ENCODE data around the gene ZCCHC14. TPM values are rescaled to one million over a fixed set of nuclear protein-coding genes. Genes with fewer than 3 reads are reported as not detected.

Gene ZCCHC14
- total and polyA plus RNA-seq, 2 of the 13 experiments (the other 11 are each of a cell fraction or from before 2014, with no cell fraction given) = 12.4 to 12.5 TPM

- TF ChIP-seq, protein P1, sequence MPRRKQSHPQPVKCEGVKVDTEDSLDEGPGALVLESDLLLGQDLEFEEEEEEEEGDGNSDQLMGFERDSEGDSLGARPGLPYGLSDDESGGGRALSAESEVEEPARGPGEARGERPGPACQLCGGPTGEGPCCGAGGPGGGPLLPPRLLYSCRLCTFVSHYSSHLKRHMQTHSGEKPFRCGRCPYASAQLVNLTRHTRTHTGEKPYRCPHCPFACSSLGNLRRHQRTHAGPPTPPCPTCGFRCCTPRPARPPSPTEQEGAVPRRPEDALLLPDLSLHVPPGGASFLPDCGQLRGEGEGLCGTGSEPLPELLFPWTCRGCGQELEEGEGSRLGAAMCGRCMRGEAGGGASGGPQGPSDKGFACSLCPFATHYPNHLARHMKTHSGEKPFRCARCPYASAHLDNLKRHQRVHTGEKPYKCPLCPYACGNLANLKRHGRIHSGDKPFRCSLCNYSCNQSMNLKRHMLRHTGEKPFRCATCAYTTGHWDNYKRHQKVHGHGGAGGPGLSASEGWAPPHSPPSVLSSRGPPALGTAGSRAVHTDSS (CRISPR knock-in tag; conservative IDR thresholded peaks at IDR 0.05) = no peak
- TF ChIP-seq ZXDC (CRISPR knock-in tag; IDR thresholded peaks at IDR 0.05) (no peak), ZNF775 (CRISPR knock-in tag; IDR thresholded peaks at IDR 0.05; ENCODE audit: borderline replicate concordance) (no peak), CENPBD1 (CRISPR knock-in tag; IDR thresholded peaks at IDR 0.05; ENCODE audit: borderline replicate concordance, low read depth) (no peak), NR2C2 (CRISPR knock-in tag; IDR thresholded peaks at IDR 0.05; ENCODE audit: borderline replicate concordance) (no peak), ZNF549 (CRISPR knock-in tag; IDR thresholded peaks at IDR 0.05) (no peak), ZNF772 (CRISPR knock-in tag; IDR thresholded peaks at IDR 0.05) (no peak), ZNF768 (CRISPR knock-in tag; IDR thresholded peaks at IDR 0.05) (peak; percentile 45; the same call in 1 of the 2 replicates), HDAC6 (IDR thresholded peaks at IDR 0.05; ENCODE audit: low read depth, low read length) (no peak), THAP8 (CRISPR knock-in tag; IDR thresholded peaks at IDR 0.05; ENCODE audit: borderline replicate concordance) (no peak), ZNF660 (CRISPR knock-in tag; IDR thresholded peaks at IDR 0.05; ENCODE audit: borderline replicate concordance, low read depth) (no peak), SMARCE1 (IDR thresholded peaks at IDR 0.05; ENCODE audit: borderline replicate concordance) (no peak), RBFOX2 (IDR thresholded peaks at IDR 0.05; ENCODE audit: low read depth, low read length) (no peak), SAFB2 (CRISPR knock-in tag; IDR thresholded peaks at IDR 0.05; ENCODE audit: borderline replicate concordance, low read depth) (no peak), HMGA1 (CRISPR knock-in tag; conservative IDR thresholded peaks at IDR 0.05) (no peak)
- TF ChIP-seq, protein P2, sequence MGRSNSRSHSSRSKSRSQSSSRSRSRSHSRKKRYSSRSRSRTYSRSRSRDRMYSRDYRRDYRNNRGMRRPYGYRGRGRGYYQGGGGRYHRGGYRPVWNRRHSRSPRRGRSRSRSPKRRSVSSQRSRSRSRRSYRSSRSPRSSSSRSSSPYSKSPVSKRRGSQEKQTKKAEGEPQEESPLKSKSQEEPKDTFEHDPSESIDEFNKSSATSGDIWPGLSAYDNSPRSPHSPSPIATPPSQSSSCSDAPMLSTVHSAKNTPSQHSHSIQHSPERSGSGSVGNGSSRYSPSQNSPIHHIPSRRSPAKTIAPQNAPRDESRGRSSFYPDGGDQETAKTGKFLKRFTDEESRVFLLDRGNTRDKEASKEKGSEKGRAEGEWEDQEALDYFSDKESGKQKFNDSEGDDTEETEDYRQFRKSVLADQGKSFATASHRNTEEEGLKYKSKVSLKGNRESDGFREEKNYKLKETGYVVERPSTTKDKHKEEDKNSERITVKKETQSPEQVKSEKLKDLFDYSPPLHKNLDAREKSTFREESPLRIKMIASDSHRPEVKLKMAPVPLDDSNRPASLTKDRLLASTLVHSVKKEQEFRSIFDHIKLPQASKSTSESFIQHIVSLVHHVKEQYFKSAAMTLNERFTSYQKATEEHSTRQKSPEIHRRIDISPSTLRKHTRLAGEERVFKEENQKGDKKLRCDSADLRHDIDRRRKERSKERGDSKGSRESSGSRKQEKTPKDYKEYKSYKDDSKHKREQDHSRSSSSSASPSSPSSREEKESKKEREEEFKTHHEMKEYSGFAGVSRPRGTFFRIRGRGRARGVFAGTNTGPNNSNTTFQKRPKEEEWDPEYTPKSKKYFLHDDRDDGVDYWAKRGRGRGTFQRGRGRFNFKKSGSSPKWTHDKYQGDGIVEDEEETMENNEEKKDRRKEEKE (IDR thresholded peaks at IDR 0.05) = no peak
- TF ChIP-seq, protein P3, sequence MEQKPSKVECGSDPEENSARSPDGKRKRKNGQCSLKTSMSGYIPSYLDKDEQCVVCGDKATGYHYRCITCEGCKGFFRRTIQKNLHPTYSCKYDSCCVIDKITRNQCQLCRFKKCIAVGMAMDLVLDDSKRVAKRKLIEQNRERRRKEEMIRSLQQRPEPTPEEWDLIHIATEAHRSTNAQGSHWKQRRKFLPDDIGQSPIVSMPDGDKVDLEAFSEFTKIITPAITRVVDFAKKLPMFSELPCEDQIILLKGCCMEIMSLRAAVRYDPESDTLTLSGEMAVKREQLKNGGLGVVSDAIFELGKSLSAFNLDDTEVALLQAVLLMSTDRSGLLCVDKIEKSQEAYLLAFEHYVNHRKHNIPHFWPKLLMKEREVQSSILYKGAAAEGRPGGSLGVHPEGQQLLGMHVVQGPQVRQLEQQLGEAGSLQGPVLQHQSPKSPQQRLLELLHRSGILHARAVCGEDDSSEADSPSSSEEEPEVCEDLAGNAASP (CRISPR knock-in tag; IDR thresholded peaks at IDR 0.05; ENCODE audit: borderline replicate concordance) = no peak
- TF ChIP-seq, protein P4, sequence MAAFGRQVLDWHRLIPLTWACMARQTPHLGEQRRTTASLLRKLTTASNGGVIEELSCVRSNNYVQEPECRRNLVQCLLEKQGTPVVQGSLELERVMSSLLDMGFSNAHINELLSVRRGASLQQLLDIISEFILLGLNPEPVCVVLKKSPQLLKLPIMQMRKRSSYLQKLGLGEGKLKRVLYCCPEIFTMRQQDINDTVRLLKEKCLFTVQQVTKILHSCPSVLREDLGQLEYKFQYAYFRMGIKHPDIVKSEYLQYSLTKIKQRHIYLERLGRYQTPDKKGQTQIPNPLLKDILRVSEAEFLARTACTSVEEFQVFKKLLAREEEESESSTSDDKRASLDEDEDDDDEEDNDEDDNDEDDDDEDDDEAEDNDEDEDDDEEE (CRISPR knock-in tag; IDR thresholded peaks at IDR 0.05) = no peak
These were observed 34.4 kb upstream of the ZCCHC14 start (continued) for GRCh38 chr16:87527055-87527724.

All from HepG2 (cell line).